PFSK-1 (cell line): Measurements from ENCODE around the gene DSN1.

Experiments used
- FOXP2 ChIP-seq: optimal IDR thresholded peaks from 2 replicates; pipeline ENCODE3; 2011; ENCODE audit warnings: borderline replicate concordance, control low read depth, inconsistent platforms; ENCODE audit not compliant: insufficient read depth; ENCODE audit errors: extremely low read length, extremely low read depth
- POLR2AphosphoS5 ChIP-seq: IDR thresholded peaks from 2 replicates; pipeline ENCODE4 v1.6.1; 2012; ENCODE audit warnings: low read depth, mild to moderate bottlenecking, control low read depth, low read length, moderate library complexity
- REST ChIP-seq, 2 experiments: IDR thresholded peaks; 2 replicates each; pipeline versions ENCODE4 v1.6.1 to v1.8.0; 2011 to 2012; ENCODE audit warnings: low read depth in 2 of 2, low read length in 2 of 2, control low read depth in 1 of 2, inconsistent platforms in 1 of 2, mild to moderate bottlenecking in 1 of 2, moderate library complexity in 1 of 2; ENCODE audit not compliant: insufficient read depth in 1 of 2

GRCh38 chr20:36806049-36806448 lies 32.5 kb upstream of the DSN1 start:
- TF ChIP-seq REST (IDR thresholded peaks at IDR 0.05; ENCODE audit: insufficient read depth in 1 of 2, low read depth in 2 of 2, low read length in 2 of 2) (no peak), POLR2AphosphoS5 (no peak), FOXP2 (no peak)
